ENCODE measurements around the gene PSMB4.
A peak's percentile ranks its signal among the peaks of the same experiment; 100 is the strongest.

PSMB4 gene

GRCh38 chr1:151443846-151444782, 44.7 kb downstream of the PSMB4 start:
- peak; percentile 91 for DNase-seq

GRCh38 chr1:151444783-151445177, 45.4 kb downstream of the PSMB4 start:
- DNase-seq: no peak

GRCh38 chr1:151447696-151448095, 48.3 kb downstream of the PSMB4 start:
- no peak for DNase-seq
